Neuronal stem cell (in vitro differentiated cells): ENCODE results near the gene GYS2.
"Not testable (repeated sequence)": the region's sequence is repeated elsewhere in the genome, so short reads cannot be mapped to it uniquely, and the experiment has no call there.

Experiments used
- DNase-seq: peaks from one replicate; pipeline ENCODE4 v3.0.0-alpha.2; 2013; ENCODE audit warnings: low spot score
- H2AFZ ChIP-seq: one replicate; pipeline ENCODE4 v1.6.1; 2013; ENCODE audit warnings: mild to moderate bottlenecking, low read length, inconsistent platforms
- H2AK5ac ChIP-seq: 2 replicates; pipeline ENCODE4 v1.6.1; 2013; ENCODE audit warnings: low read depth, mild to moderate bottlenecking, inconsistent platforms, low read length, moderate library complexity, mixed read lengths
- H2BK120ac ChIP-seq: 2 replicates; pipeline ENCODE4 v1.6.1; 2013; ENCODE audit warnings: low read depth, mild to moderate bottlenecking, inconsistent platforms, low read length, moderate library complexity, mixed read lengths
- H2BK12ac ChIP-seq: one replicate; pipeline ENCODE4 v1.6.1; 2013; ENCODE audit warnings: low read length, inconsistent platforms
- H2BK15ac ChIP-seq: 2 replicates; pipeline ENCODE4 v1.6.1; 2013; ENCODE audit warnings: mild to moderate bottlenecking, low read length, inconsistent platforms, mixed read lengths
- H2BK5ac ChIP-seq: one replicate; pipeline ENCODE4 v1.6.1; 2013; ENCODE audit warnings: inconsistent platforms, mild to moderate bottlenecking, low read length, moderate library complexity
- H3K14ac ChIP-seq: one replicate; pipeline ENCODE4 v1.6.1; 2013; ENCODE audit warnings: low read length, inconsistent platforms
- H3K18ac ChIP-seq: 2 replicates; pipeline ENCODE4 v1.6.1; 2013; ENCODE audit warnings: low read length, inconsistent platforms
- H3K23ac ChIP-seq: 2 replicates; pipeline ENCODE4 v1.6.1; 2013; ENCODE audit warnings: low read depth, mild to moderate bottlenecking, mixed read lengths, low read length, inconsistent platforms; ENCODE audit not compliant: poor library complexity
- H3K27ac ChIP-seq: replicated peaks from 3 replicates; pipeline ENCODE4 v1.5.1; 2013; ENCODE audit warnings: low read length, inconsistent platforms
- H3K27me3 ChIP-seq, 3 experiments: 2 replicates each; pipeline ENCODE4 v1.6.1; 2013; ENCODE audit warnings: low read length in 3 of 3, mild to moderate bottlenecking in 2 of 3, inconsistent platforms in 1 of 3, low read depth in 1 of 3, mixed read lengths in 1 of 3, moderate library complexity in 1 of 3; ENCODE audit not compliant: control insufficient read depth in 3 of 3, insufficient read depth in 3 of 3
- H3K36me3 ChIP-seq, 2 donors: replicated peaks in 1 of 2; 2 replicates each; pipeline ENCODE4 v1.6.1; 2013; ENCODE audit warnings: low read length in 2 of 2; ENCODE audit not compliant: control insufficient read depth in 2 of 2, insufficient read depth in 2 of 2
- H3K4ac ChIP-seq: 2 replicates; pipeline ENCODE4 v1.6.1; 2013; ENCODE audit warnings: inconsistent platforms, mild to moderate bottlenecking, low read length, moderate library complexity
- H3K4me1 ChIP-seq, 2 donors: 1 replicate in 1 of 2; 2 replicates in 1 of 2; pipeline ENCODE4 v1.6.1; 2013; ENCODE audit warnings: low read length in 2 of 2, low read depth in 1 of 2; ENCODE audit not compliant: control insufficient read depth in 2 of 2, insufficient read depth in 1 of 2
- H3K4me2 ChIP-seq: one replicate; pipeline ENCODE4 v1.6.1; 2013; ENCODE audit warnings: mild to moderate bottlenecking, low read length, inconsistent platforms; ENCODE audit not compliant: insufficient read depth, poor library complexity, severe bottlenecking
- H3K4me3 ChIP-seq, 2 donors: 2 replicates each; pipeline ENCODE4 v1.5.1; 2013; ENCODE audit warnings: low read length in 2 of 2, mild to moderate bottlenecking in 2 of 2, inconsistent platforms in 1 of 2, moderate library complexity in 1 of 2
- H3K79me1 ChIP-seq: one replicate; pipeline ENCODE4 v1.6.1; 2013; ENCODE audit warnings: low read depth, mild to moderate bottlenecking, inconsistent platforms, low read length, moderate library complexity
- H3K9ac ChIP-seq: one replicate; pipeline ENCODE4 v1.6.1; 2013; ENCODE audit warnings: mild to moderate bottlenecking, low read depth, low read length, inconsistent platforms; ENCODE audit not compliant: poor library complexity
- H3K9me3 ChIP-seq, 2 donors: replicated peaks in 1 of 2; 2 replicates each; pipeline versions ENCODE3 to v1.6.1; 2013; ENCODE audit warnings: low read length in 2 of 2, mild to moderate bottlenecking in 2 of 2, inconsistent platforms in 1 of 2, low read depth in 1 of 2, mixed read lengths in 1 of 2, moderate library complexity in 1 of 2; ENCODE audit not compliant: control insufficient read depth in 2 of 2, insufficient read depth in 1 of 2
- H4K8ac ChIP-seq: one replicate; pipeline ENCODE4 v1.6.1; 2013; ENCODE audit warnings: low read depth, mild to moderate bottlenecking, inconsistent platforms, low read length, moderate library complexity
- H4K91ac ChIP-seq: one replicate; pipeline ENCODE4 v1.6.1; 2013; ENCODE audit warnings: low read length, low read depth, mild to moderate bottlenecking, inconsistent platforms; ENCODE audit not compliant: poor library complexity
- WGBS, 2 donors: extraction: QIAGEN DNeasy Blood & Tissue Kit; methylation state at CpG; one replicate each; pipeline ENCODE4 v1.1.7; 2013; ENCODE audit warnings: missing lambda C conversion rate in 2 of 2, mixed read lengths in 1 of 2; ENCODE audit not compliant: insufficient read length in 2 of 2, insufficient replicate concordance in 1 of 2; ENCODE audit errors: extremely low coverage in 2 of 2; 5-methylcytosine and 5-hydroxymethylcytosine counted together

The GYS2 gene

GRCh38 chr12:21648378-21648777, 43.7 kb upstream of the GYS2 start:
- Histone ChIP-seq H3K23ac (no peak overlapping the region), H2BK15ac (no peak overlapping the region), H4K91ac (no peak overlapping the region), H3K4me1 (peaks cover 0 to 8% of the 10 kb centered on the region in 2 donors), H3K9ac (no peak overlapping the region), H3K4me3 (no peak overlapping the region), H3K79me1 (peaks cover 4% of the 10 kb centered on the region), H2BK12ac (no peak overlapping the region), H3K36me3 (peaks cover 26 to 100% of the 10 kb centered on the region in 2 donors), H3K18ac (no peak overlapping the region), H3K27me3 (no peaks in the 10 kb centered on the region), H3K27ac (no peak overlapping the region), H3K4me2 (no peak overlapping the region), H3K9me3 (no peaks in the 10 kb centered on the region), H2AK5ac (no peak overlapping the region), H2BK5ac (no peak overlapping the region), H2AFZ (no peak overlapping the region), H2BK120ac (no peak overlapping the region), H3K14ac (no peak overlapping the region), H4K8ac (no peak overlapping the region), H3K4ac (no peak overlapping the region)
- DNase-seq = no peak
- WGBS, 2 donors = no CpG with 5 or more reads among the region's 2 CpGs

- H2AFZ ChIP-seq = no peak overlapping the region
- H3K79me1 ChIP-seq = peaks cover 4% of the 10 kb centered on the region
- no peak overlapping the region for H3K4me3 ChIP-seq
- H4K91ac ChIP-seq = no peak overlapping the region
- no peak overlapping the region for H2AK5ac ChIP-seq
- H3K18ac ChIP-seq = no peak overlapping the region
- no peak overlapping the region for H2BK15ac ChIP-seq
- DNase-seq = no peak
- H3K4me1 ChIP-seq = peaks cover 0 to 6% of the 10 kb centered on the region in 2 donors
- H3K27me3 ChIP-seq = no peaks in the 10 kb centered on the region
- no peak overlapping the region for H4K8ac ChIP-seq
- H3K27ac ChIP-seq = no peak overlapping the region
- H3K4me2 ChIP-seq = no peak overlapping the region
- H3K9ac ChIP-seq = no peak overlapping the region
- no peak overlapping the region for H2BK120ac ChIP-seq
- H2BK12ac ChIP-seq = no peak overlapping the region
- H3K4ac ChIP-seq = no peak overlapping the region
- no peak overlapping the region for H3K14ac ChIP-seq
- H3K23ac ChIP-seq = no peak overlapping the region
- H3K36me3 ChIP-seq = peaks cover 22 to 100% of the 10 kb centered on the region in 2 donors
- H3K9me3 ChIP-seq = no peaks in the 10 kb centered on the region
- no peak overlapping the region for H2BK5ac ChIP-seq
Measured at GRCh38 chr12:21647179-21647578, 42.5 kb upstream of the GYS2 start.

GRCh38 chr12:21645041-21645500, 40.4 kb upstream of the GYS2 start:
- H3K9ac ChIP-seq, H3K9me3 ChIP-seq, H3K4ac ChIP-seq, H2AFZ ChIP-seq, H3K27me3 ChIP-seq, H3K79me1 ChIP-seq, H2BK15ac ChIP-seq, H3K4me1 ChIP-seq, H3K14ac ChIP-seq, H3K27ac ChIP-seq, H2BK120ac ChIP-seq, H3K4me3 ChIP-seq, H3K23ac ChIP-seq, H2BK12ac ChIP-seq, H2AK5ac ChIP-seq, H2BK5ac ChIP-seq, H4K8ac ChIP-seq, H4K91ac ChIP-seq, H3K18ac ChIP-seq: not testable (repeated sequence)
- peak overlapping the region; percentile 25 for H3K4me2 ChIP-seq
- H3K36me3 ChIP-seq = peaks cover 20 to 100% of the 10 kb centered on the region in 2 donors
- no CpG with 5 or more reads among the region's 7 CpGs for WGBS, 2 donors
- DNase-seq = peak; percentile 8

DNA sequence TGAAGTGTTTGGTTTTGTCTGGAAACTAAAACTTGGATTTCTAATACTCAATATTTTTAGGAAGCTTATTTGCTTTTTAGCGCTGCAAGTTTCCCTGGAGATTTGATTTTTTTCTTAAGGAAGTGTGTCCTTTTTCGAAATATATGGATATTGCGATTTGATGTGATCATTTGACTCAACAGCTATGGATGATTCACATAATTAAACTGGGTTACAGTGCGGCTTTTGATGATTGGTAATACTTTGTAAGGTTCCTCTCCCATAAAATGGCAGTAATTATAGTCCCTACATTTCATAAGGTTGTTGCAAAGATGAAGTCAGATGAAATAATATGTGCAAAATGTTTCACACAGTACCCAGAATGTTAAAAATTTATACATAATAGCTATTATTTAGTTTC, 39.9 kb upstream of the GYS2 start:
- H3K36me3 ChIP-seq = peaks cover 20 to 100% of the 10 kb centered on the region in 2 donors
- no peak for DNase-seq
- no peak overlapping the region for H2BK15ac ChIP-seq
- H3K4me2 ChIP-seq = no peak overlapping the region
- H3K4me3 ChIP-seq = no peak overlapping the region
- no peak overlapping the region for H3K18ac ChIP-seq
- no peak overlapping the region for H2AFZ ChIP-seq
- H3K14ac ChIP-seq = no peak overlapping the region
- WGBS, 2 donors = no CpG with 5 or more reads among the region's 4 CpGs
- no peak overlapping the region for H2BK120ac ChIP-seq
- H3K27me3 ChIP-seq = no peaks in the 10 kb centered on the region
- no peak overlapping the region for H3K4ac ChIP-seq
- H3K9ac ChIP-seq = no peak overlapping the region
- no peak overlapping the region for H2AK5ac ChIP-seq
- no peak overlapping the region for H2BK12ac ChIP-seq
- H4K8ac ChIP-seq = no peak overlapping the region
- H3K9me3 ChIP-seq = peaks cover 0 to 10% of the 10 kb centered on the region in 2 donors
- H2BK5ac ChIP-seq = no peak overlapping the region
- no peak overlapping the region for H3K27ac ChIP-seq
- peaks cover 0 to 6% of the 10 kb centered on the region in 2 donors for H3K4me1 ChIP-seq
- no peaks in the 10 kb centered on the region for H3K79me1 ChIP-seq
- no peak overlapping the region for H3K23ac ChIP-seq
- H4K91ac ChIP-seq = no peak overlapping the region
